Measurements from ENCODE around the gene CHMP6. TPM values are rescaled to one million over a fixed set of nuclear protein-coding genes. Genes with fewer than 3 reads are reported as not detected.

Gene CHMP6
- polyA plus RNA-seq, 3 donors: 20.3 to 44.8 (median 44.1) TPM

DNA sequence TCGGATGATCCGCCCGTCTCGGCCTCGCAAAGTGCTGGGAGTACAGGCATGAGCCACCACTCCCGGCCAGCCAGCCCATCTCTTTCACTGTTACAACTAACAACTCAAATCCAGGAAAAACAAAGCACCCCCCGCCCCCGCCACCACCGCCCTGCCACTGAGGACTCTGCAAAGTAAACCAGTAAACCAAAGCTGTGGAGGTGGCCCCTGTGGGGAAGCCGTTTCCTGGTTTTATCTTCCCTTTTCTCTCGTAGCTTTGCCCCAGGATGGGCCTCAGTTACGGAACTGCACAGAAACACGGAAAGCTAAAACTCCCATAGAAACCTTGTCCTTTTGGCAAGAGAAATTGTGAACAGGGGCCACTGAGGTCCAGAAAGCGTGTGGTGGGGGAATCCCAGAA lies 17.5 kb downstream of the CHMP6 start:
- TF ChIP-seq, protein P1, sequence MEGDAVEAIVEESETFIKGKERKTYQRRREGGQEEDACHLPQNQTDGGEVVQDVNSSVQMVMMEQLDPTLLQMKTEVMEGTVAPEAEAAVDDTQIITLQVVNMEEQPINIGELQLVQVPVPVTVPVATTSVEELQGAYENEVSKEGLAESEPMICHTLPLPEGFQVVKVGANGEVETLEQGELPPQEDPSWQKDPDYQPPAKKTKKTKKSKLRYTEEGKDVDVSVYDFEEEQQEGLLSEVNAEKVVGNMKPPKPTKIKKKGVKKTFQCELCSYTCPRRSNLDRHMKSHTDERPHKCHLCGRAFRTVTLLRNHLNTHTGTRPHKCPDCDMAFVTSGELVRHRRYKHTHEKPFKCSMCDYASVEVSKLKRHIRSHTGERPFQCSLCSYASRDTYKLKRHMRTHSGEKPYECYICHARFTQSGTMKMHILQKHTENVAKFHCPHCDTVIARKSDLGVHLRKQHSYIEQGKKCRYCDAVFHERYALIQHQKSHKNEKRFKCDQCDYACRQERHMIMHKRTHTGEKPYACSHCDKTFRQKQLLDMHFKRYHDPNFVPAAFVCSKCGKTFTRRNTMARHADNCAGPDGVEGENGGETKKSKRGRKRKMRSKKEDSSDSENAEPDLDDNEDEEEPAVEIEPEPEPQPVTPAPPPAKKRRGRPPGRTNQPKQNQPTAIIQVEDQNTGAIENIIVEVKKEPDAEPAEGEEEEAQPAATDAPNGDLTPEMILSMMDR (IDR thresholded peaks at IDR 0.05): no peak
- peak in 2 of 3 donors; percentile 23 to 46 for DNase-seq
- intact Hi-C loops (cut with micrococcal nuclease): no loop called here
- peaks cover 24 to 26% (median 25%) of the 10 kb centered on the region in 3 donors for H3K27me3 Mint-ChIP-seq (ENCODE audit: low read depth in 3 of 3)
- Histone ChIP-seq H2AFZ (ENCODE audit: insufficient read depth, low read depth, low read length, poor library complexity, severe bottlenecking) (peak overlapping the region; percentile 78), H3K4me1 (ENCODE audit: control insufficient read depth in 1 of 2, insufficient read depth in 2 of 2, low read length in 2 of 2) (peaks cover 32 to 45% of the 10 kb centered on the region in 2 donors), H3K27ac (ENCODE audit: low read depth in 1 of 2, low read length in 2 of 2) (peak overlapping the region; percentile 69 to 74), H3K4me3 (replicated peaks in 1 of 3; ENCODE audit: low read depth in 2 of 3, low read length in 3 of 3) (peak overlapping the region in 1 of 3 experiments; percentile 63), H3K4me2 (replicated peaks; ENCODE audit: extremely low read depth, low read length, poor library complexity, severe bottlenecking) (peak overlapping the region; percentile 75), H3K79me2 (ENCODE audit: insufficient read depth, low read length) (no peaks in the 10 kb centered on the region), H3K9me3 (replicated peaks in 1 of 2; ENCODE audit: control insufficient read depth in 1 of 2, insufficient read depth in 1 of 2, low read length in 2 of 2) (peaks cover 6 to 8% of the 10 kb centered on the region in 2 donors), H3K27me3 (ENCODE audit: control insufficient read depth in 2 of 2, insufficient read depth in 2 of 2, low read length in 2 of 2) (peaks cover 8 to 16% of the 10 kb centered on the region in 2 donors), H3K9ac (ENCODE audit: insufficient read depth, low read length, poor library complexity, severe bottlenecking) (peak overlapping the region; percentile 21), H3K36me3 (replicated peaks in 1 of 2; ENCODE audit: control insufficient read depth in 1 of 2, insufficient read depth in 2 of 2, low read length in 2 of 2) (no peaks in the 10 kb centered on the region), H4K20me1 (ENCODE audit: insufficient read depth, low read length) (no peaks in the 10 kb centered on the region)
- H3K9me3 Mint-ChIP-seq: peaks cover 9 to 27% (median 18%) of the 10 kb centered on the region in 7 donors
- peak overlapping the region; percentile 67 to 73 for H3K4me3 Mint-ChIP-seq
- WGBS (ENCODE audit: insufficient coverage): 78% methylated on average over 10 of the region's 14 CpGs
- H3K27ac Mint-ChIP-seq: peak overlapping the region in 5 of 7 donors; percentile 36 to 84 (median 72)
- peaks cover 43% of the 10 kb centered on the region for H3K4me1 Mint-ChIP-seq
- H3K36me3 Mint-ChIP-seq: peaks cover 0 to 7% of the 10 kb centered on the region in 2 donors

DNA sequence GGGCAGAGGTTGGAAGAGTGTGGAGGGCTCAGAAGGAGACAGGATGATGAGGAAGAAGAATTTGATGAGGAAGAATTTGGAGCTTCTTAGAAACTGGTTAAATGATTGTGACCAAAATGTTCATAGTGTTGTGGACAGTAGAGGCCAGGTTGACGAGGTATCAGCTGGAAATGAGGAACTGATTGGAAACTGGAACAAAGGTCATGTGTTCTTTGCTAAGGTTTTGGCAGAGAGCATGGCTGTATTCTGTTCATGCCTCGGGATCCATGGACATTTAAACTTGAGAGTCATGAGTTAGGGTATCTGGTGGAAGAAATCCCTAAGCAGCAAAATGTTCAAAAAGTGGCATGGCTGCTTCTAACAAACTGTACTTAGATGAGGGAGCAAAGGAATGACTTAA lies 19.3 kb downstream of the CHMP6 start:
- Histone ChIP-seq H3K27ac (ENCODE audit: low read depth in 1 of 2, low read length in 2 of 2) (no peak overlapping the region), H2AFZ (ENCODE audit: insufficient read depth, low read depth, low read length, poor library complexity, severe bottlenecking) (no peak overlapping the region), H3K36me3 (replicated peaks in 1 of 2; ENCODE audit: control insufficient read depth in 1 of 2, insufficient read depth in 2 of 2, low read length in 2 of 2) (no peaks in the 10 kb centered on the region), H4K20me1 (ENCODE audit: insufficient read depth, low read length) (no peaks in the 10 kb centered on the region), H3K27me3 (ENCODE audit: control insufficient read depth in 2 of 2, insufficient read depth in 2 of 2, low read length in 2 of 2) (peaks cover 0 to 3% of the 10 kb centered on the region in 2 donors), H3K79me2 (ENCODE audit: insufficient read depth, low read length) (no peaks in the 10 kb centered on the region), H3K9ac (ENCODE audit: insufficient read depth, low read length, poor library complexity, severe bottlenecking) (no peak overlapping the region), H3K9me3 (replicated peaks in 1 of 2; ENCODE audit: control insufficient read depth in 1 of 2, insufficient read depth in 1 of 2, low read length in 2 of 2) (peaks cover 3 to 6% of the 10 kb centered on the region in 2 donors), H3K4me3 (replicated peaks in 1 of 3; ENCODE audit: low read depth in 2 of 3, low read length in 3 of 3) (no peak overlapping the region), H3K4me2 (replicated peaks; ENCODE audit: extremely low read depth, low read length, poor library complexity, severe bottlenecking) (no peak overlapping the region), H3K4me1 (ENCODE audit: control insufficient read depth in 1 of 2, insufficient read depth in 2 of 2, low read length in 2 of 2) (peaks cover 25 to 39% of the 10 kb centered on the region in 2 donors)
- Mint-ChIP-seq H3K4me1 (peaks cover 38% of the 10 kb centered on the region), H3K4me3 (no peak overlapping the region), H3K36me3 (peaks cover 0 to 4% of the 10 kb centered on the region in 2 donors), H3K9me3 (peaks cover 12 to 21% (median 12%) of the 10 kb centered on the region in 7 donors), H3K27me3 (ENCODE audit: low read depth in 3 of 3) (peaks cover 7 to 11% (median 9%) of the 10 kb centered on the region in 3 donors), H3K27ac (peak overlapping the region in 1 of 7 donors; percentile 43)
- TF ChIP-seq, protein P1 (IDR thresholded peaks at IDR 0.05): no peak
- peak in 1 of 3 donors; percentile 28 for DNase-seq
- intact Hi-C loops (cut with micrococcal nuclease): no loop called here
- 88% methylated on average over 2 of the region's 2 CpGs for WGBS (ENCODE audit: insufficient coverage)

All from CD14-positive monocyte (primary cell).